ENCODE data around the gene MN1.

DNA sequence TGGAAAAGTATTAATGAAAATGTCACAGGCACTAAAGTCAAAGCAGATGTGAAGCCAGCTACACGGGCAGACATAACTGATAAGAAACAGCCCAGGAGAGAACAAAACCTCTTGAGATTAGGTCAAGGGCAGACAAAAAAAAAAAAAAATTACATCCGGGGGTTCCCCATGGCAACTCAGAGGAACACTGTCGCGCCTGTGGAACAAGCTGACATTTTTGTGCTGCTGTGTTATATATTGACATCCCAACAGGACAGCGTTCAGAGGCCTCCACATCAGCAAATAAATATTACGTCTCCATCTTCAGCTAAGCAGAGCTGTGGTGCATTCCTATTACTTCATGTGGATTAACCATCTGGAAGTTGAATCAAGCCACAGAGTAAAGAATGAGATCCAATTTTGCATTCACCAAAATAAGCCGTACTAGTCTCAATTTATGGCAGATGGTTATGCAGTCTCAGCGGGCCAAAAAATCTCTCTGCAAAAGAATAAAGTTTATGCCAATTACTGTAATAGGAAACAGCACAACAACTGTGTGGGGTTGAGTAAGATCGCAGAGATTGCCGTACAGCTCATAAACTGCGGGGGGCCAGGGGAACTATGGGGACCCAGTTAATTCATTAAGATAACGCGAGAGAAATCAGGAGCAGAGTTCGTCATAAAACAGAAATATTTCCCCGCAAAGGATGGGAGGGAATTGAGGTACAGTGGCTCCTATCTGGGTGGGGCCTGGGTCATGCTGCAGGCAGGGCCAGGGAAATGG lies 41.3 kb upstream of the MN1 start:
- TF ChIP-seq, protein P1, sequence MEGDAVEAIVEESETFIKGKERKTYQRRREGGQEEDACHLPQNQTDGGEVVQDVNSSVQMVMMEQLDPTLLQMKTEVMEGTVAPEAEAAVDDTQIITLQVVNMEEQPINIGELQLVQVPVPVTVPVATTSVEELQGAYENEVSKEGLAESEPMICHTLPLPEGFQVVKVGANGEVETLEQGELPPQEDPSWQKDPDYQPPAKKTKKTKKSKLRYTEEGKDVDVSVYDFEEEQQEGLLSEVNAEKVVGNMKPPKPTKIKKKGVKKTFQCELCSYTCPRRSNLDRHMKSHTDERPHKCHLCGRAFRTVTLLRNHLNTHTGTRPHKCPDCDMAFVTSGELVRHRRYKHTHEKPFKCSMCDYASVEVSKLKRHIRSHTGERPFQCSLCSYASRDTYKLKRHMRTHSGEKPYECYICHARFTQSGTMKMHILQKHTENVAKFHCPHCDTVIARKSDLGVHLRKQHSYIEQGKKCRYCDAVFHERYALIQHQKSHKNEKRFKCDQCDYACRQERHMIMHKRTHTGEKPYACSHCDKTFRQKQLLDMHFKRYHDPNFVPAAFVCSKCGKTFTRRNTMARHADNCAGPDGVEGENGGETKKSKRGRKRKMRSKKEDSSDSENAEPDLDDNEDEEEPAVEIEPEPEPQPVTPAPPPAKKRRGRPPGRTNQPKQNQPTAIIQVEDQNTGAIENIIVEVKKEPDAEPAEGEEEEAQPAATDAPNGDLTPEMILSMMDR (IDR thresholded peaks at IDR 0.05): no peak
- TF ChIP-seq POLR2A (IDR thresholded peaks at IDR 0.05) (no peak), POLR2AphosphoS5 (IDR thresholded peaks at IDR 0.05; ENCODE audit: insufficient read depth in 1 of 2, low read depth in 1 of 2) (no peak)

Measured in vagina (tissue), 2 donors.